ENCODE results near the gene GCAT. TPM values are rescaled to one million over a fixed set of nuclear protein-coding genes. Genes with fewer than 3 reads are reported as not detected.

Gene GCAT
- total RNA-seq, 2 donors from 2014 or later: 37.8 to 92.7 TPM

DNA sequence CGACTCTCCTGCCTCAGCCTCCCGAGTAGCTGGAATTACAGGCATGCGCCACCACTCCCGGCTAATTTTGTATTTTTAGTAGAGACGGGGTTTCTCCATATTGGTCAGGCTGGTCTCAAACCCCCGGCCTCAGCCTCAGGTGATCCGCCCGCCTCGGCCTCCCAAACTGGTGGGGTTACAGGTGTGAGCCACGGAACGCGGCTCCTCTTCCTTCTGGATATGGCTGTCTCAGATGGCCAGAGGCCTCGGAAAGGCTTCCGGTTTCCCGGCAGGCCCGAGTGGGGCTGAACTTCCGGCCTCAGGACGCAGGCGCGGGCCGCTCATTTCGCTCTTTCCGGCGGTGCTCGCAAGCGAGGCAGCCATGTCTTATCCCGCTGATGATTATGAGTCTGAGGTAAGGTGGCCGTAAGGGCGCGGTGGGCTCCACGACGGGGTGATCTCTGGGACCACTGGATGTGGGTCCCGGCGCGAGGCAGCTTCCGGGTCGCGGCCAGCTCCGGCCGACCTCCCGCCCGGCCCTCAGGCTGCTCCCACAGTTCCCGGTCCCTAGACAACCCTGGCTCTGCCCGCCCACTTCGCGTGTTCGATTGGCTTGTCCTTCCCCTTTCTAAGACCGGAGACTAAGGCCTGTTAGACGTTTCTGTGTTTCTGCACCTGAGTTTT, 41.5 kb downstream of the GCAT start, which contains the start of gene EIF3L:
Gene EIF3L, plus strand, starts transcription at position 331 of the 663 bp plus-strand sequence. Its CDS starts 31 bp downstream, at position 362.
- intact Hi-C loops (cut with DNase I): no loop called here
- WGBS: under 1% methylated on average over 49 of the region's 49 CpGs
- no peaks in the 10 kb centered on the region for H3K27me3 ChIP-seq (replicated peaks; ENCODE audit: insufficient read depth)
- H3K9me3 ChIP-seq: no peaks in the 10 kb centered on the region
- peak within 1 kb of the TSS; percentile 81 to 93 for H3K27ac ChIP-seq
- peaks cover 0 to 2% of the 10 kb centered on the region in 2 donors for H3K36me3 ChIP-seq
- peak within 1 kb of the TSS; percentile 64 to 84 for H3K4me3 ChIP-seq
- DNase-seq (ENCODE audit: low spot score): peak; percentile 91
- H3K4me1 ChIP-seq (replicated peaks): peaks cover 9% of the 10 kb centered on the region
- TF ChIP-seq, protein P1, sequence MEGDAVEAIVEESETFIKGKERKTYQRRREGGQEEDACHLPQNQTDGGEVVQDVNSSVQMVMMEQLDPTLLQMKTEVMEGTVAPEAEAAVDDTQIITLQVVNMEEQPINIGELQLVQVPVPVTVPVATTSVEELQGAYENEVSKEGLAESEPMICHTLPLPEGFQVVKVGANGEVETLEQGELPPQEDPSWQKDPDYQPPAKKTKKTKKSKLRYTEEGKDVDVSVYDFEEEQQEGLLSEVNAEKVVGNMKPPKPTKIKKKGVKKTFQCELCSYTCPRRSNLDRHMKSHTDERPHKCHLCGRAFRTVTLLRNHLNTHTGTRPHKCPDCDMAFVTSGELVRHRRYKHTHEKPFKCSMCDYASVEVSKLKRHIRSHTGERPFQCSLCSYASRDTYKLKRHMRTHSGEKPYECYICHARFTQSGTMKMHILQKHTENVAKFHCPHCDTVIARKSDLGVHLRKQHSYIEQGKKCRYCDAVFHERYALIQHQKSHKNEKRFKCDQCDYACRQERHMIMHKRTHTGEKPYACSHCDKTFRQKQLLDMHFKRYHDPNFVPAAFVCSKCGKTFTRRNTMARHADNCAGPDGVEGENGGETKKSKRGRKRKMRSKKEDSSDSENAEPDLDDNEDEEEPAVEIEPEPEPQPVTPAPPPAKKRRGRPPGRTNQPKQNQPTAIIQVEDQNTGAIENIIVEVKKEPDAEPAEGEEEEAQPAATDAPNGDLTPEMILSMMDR (IDR thresholded peaks at IDR 0.05): peak in 1 of 4 experiments; percentile 31
- peak; percentile 100 for TF ChIP-seq POLR2AphosphoS5 (IDR thresholded peaks at IDR 0.05)
- peak; percentile 82 for TF ChIP-seq POLR2A (IDR thresholded peaks at IDR 0.05)

DNA sequence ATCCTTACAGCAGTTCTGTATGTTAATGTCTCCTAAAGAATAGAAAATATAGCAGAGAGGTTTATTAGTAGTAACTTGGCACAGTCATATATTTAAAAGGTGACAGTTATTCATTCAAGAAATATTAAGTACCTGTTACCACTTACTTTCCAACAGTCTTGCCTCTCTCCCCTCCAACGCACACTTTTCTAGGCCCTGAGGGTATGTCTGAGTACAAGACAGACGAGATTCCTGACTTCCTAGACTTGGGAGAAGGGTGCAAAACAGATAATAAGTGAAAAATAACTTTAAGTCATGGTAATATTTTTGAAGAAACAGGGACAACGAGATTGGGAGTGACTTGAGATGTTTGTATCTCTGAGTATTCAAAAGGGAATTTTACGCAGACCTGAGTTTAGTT, 43.1 kb downstream of the GCAT start:
- Histone ChIP-seq H3K27ac (no peak overlapping the region), H3K4me1 (replicated peaks) (peaks cover 9% of the 10 kb centered on the region), H3K36me3 (peaks cover 0 to 2% of the 10 kb centered on the region in 2 donors), H3K9me3 (no peaks in the 10 kb centered on the region), H3K4me3 (no peak overlapping the region), H3K27me3 (replicated peaks; ENCODE audit: insufficient read depth) (no peaks in the 10 kb centered on the region)
- TF ChIP-seq POLR2A (IDR thresholded peaks at IDR 0.05): no peak
- TF ChIP-seq POLR2AphosphoS5 (IDR thresholded peaks at IDR 0.05): no peak
- TF ChIP-seq, protein P1 (IDR thresholded peaks at IDR 0.05): no peak
- WGBS: 75% methylated on average over 4 of the region's 4 CpGs
- intact Hi-C loops (cut with DNase I): no loop called here
- no peak for DNase-seq (ENCODE audit: low spot score)

DNA sequence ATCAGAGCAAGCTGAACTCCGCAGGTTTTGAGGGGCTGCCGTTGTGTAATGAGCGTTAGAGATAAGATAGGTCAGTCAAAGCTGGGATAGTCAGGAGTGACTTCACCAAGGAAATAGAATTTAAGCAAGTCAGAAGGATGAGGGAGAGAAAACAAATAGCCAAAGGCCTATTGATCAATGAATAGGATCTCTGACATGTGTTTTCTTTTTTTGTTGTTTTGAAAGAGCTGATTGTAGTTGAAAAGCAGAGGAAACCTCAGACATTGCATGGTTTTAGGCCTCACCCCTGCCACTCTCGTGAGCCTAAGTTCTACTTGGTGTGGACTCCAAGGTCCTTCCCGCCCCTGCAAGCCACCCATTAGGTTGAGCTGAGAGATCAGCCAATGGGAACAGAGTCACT, 44.7 kb downstream of the GCAT start:
- TF ChIP-seq, protein P1 (IDR thresholded peaks at IDR 0.05): no peak
- TF ChIP-seq POLR2A (IDR thresholded peaks at IDR 0.05) (no peak), POLR2AphosphoS5 (IDR thresholded peaks at IDR 0.05) (no peak)
- no peak for DNase-seq (ENCODE audit: low spot score)
- Histone ChIP-seq H3K4me1 (replicated peaks) (peaks cover 9% of the 10 kb centered on the region), H3K36me3 (peaks cover 2 to 3% of the 10 kb centered on the region in 2 donors), H3K27me3 (replicated peaks; ENCODE audit: insufficient read depth) (no peaks in the 10 kb centered on the region), H3K27ac (no peak overlapping the region), H3K4me3 (no peak overlapping the region), H3K9me3 (no peaks in the 10 kb centered on the region)
- WGBS: 86% methylated on average over 5 of the region's 5 CpGs
- intact Hi-C loops (cut with DNase I): no loop called here

DNA sequence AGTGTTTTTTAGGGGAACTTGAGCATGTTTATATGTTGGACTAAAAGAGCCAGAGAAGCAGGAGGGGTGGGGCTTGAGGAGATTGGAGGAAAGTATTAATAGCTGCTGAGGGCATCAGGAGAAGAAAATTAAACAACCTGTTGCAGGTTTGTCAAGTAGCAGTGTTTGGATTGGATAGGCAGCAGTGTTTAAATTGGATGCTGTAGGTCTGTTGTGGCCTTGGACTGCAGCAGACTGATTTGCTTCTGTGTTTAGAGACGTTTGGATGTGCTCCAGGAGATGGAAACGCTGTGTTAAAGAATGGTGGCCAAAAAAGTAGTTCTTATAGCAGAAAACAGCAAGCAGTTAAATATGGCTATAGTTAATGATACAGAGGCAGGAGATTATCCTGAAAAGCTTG, 47.2 kb downstream of the GCAT start:
- Histone ChIP-seq H3K4me3 (no peak overlapping the region), H3K27me3 (replicated peaks; ENCODE audit: insufficient read depth) (no peaks in the 10 kb centered on the region), H3K4me1 (replicated peaks) (peaks cover 6% of the 10 kb centered on the region), H3K9me3 (no peaks in the 10 kb centered on the region), H3K27ac (peak overlapping the region; percentile 58 to 67), H3K36me3 (peaks cover 2 to 6% of the 10 kb centered on the region in 2 donors)
- peak; percentile 70 for TF ChIP-seq POLR2AphosphoS5 (IDR thresholded peaks at IDR 0.05)
- TF ChIP-seq, protein P1 (IDR thresholded peaks at IDR 0.05): no peak
- TF ChIP-seq POLR2A (IDR thresholded peaks at IDR 0.05): no peak
- 22% methylated on average over 2 of the region's 2 CpGs for WGBS
- intact Hi-C loops (cut with DNase I): no loop called here
- peak; percentile 31 for DNase-seq (ENCODE audit: low spot score)

DNA sequence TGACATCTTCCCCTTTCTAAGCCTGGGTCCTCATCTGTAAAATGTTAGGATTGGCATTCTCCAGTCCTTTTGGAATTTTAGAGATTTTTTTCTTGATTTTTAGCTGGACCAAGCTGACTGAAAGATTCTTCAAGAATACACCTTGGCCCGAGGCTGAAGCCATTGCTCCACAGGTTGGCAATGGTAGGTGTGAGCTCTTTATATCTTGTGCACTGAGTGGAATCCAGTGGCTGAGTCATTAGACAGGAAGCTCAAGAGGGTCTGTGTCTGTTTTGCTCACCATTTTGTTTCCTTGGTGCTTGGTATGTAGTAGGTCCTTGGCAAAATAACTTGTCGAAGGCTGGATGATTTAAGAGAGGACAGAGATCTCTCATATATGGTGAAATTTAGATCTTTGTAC, 47.7 kb downstream of the GCAT start:
- 96% methylated on average over 2 of the region's 2 CpGs for WGBS
- Histone ChIP-seq H3K4me1 (replicated peaks) (peaks cover under 1% of the 10 kb centered on the region), H3K27ac (peak overlapping the region; percentile 58 to 67), H3K27me3 (replicated peaks; ENCODE audit: insufficient read depth) (no peaks in the 10 kb centered on the region), H3K36me3 (peaks cover 2 to 6% of the 10 kb centered on the region in 2 donors), H3K4me3 (no peak overlapping the region), H3K9me3 (no peaks in the 10 kb centered on the region)
- TF ChIP-seq POLR2A (IDR thresholded peaks at IDR 0.05) (no peak), POLR2AphosphoS5 (IDR thresholded peaks at IDR 0.05) (no peak)
- TF ChIP-seq, protein P1 (IDR thresholded peaks at IDR 0.05): no peak
- intact Hi-C loops (cut with DNase I): no loop called here
- DNase-seq (ENCODE audit: low spot score): no peak
